SK-N-SH (cell line): ENCODE data around the gene FYN. TPM values are rescaled to one million over a fixed set of nuclear protein-coding genes. Genes with fewer than 3 reads are reported as not detected.
"Not testable (repeated sequence)": the region's sequence is repeated elsewhere in the genome, so short reads cannot be mapped to it uniquely, and the experiment has no call there.

Experiments
- CTCF ChIA-PET: fragments of 300-600, 350-600 bp; formaldehyde crosslinking; extraction: SDS; loops from one replicate; lab custom pipeline; 2021; lab: Yijun Ruan, JAX
- POLR2A ChIA-PET: fragments of 350-600 bp; sonication (Branson Sonifier 250); formaldehyde crosslinking; extraction: SDS; loops from one replicate; lab custom pipeline; 2020; ENCODE audit warnings: antibody characterized with exemption, inconsistent platforms; lab: Yijun Ruan, JAX
- DNase-seq: peaks from one replicate; pipeline ENCODE4 v3.0.0; 2012
- H2AFZ ChIP-seq: fragments of 200-600 bp; sonication (generic); 2 replicates; pipeline ENCODE4 v1.8.1; 2016; ENCODE audit warnings: antibody characterized with exemption, mild to moderate bottlenecking, low read depth
- H3F3A ChIP-seq: fragments of 200-600 bp; sonication (generic); replicated peaks from 2 replicates; pipeline ENCODE3; 2016; ENCODE audit warnings: antibody characterized with exemption, mild to moderate bottlenecking; ENCODE audit not compliant: insufficient read depth
- H3K27ac ChIP-seq, 2 experiments: fragments of 200-500 bp in 1 of 2; fragments of 200-600 bp in 1 of 2; sonication (Bioruptor generic) in 1 of 2; sonication (generic), shearing (Covaris generic) in 1 of 2; 2 replicates each; pipeline versions ENCODE4 v1.5.1 to v1.6.1; 2014 to 2016; ENCODE audit warnings: low read depth in 2 of 2, inconsistent platforms in 1 of 2, low read length in 1 of 2, mild to moderate bottlenecking in 1 of 2, mixed read lengths in 1 of 2
- H3K27me3 ChIP-seq: fragments of 200-600 bp; sonication (generic), shearing (Covaris generic); 2 replicates; pipeline ENCODE4 v1.6.1; 2016; ENCODE audit warnings: mixed run types; ENCODE audit not compliant: insufficient read depth
- H3K36me3 ChIP-seq, 2 experiments: fragments of 200-500 bp in 1 of 2; fragments of 200-600 bp in 1 of 2; sonication (Bioruptor generic) in 1 of 2; sonication (generic) in 1 of 2; replicated peaks in 1 of 2; 2 replicates each; pipeline versions ENCODE3 to v1.5.1; 2014 to 2016; ENCODE audit warnings: low read length in 1 of 2, mild to moderate bottlenecking in 1 of 2; ENCODE audit not compliant: insufficient read depth in 2 of 2, control insufficient read depth in 1 of 2
- H3K4me1 ChIP-seq, 2 experiments: fragments of 200-500 bp in 1 of 2; fragments of 200-600 bp in 1 of 2; sonication (Bioruptor generic) in 1 of 2; sonication (generic), shearing (Covaris generic) in 1 of 2; 2 replicates each; pipeline versions ENCODE4 v1.5.1 to v1.6.1; 2014 to 2016; ENCODE audit warnings: low read depth in 1 of 2, low read length in 1 of 2, mixed run types in 1 of 2; ENCODE audit not compliant: insufficient read depth in 2 of 2, control insufficient read depth in 1 of 2
- H3K4me2 ChIP-seq: fragments of 200-600 bp; sonication (generic), shearing (Covaris generic); 2 replicates; pipeline ENCODE4 v1.6.1; 2017; ENCODE audit warnings: mixed run types
- H3K4me3 ChIP-seq, 2 experiments: fragments of 200-500 bp in 1 of 2; fragments of 200-600 bp in 1 of 2; sonication (Bioruptor generic) in 1 of 2; sonication (generic), shearing (Covaris generic) in 1 of 2; 2 replicates each; pipeline versions ENCODE4 v1.5.1 to v1.8.1; 2014 to 2016; ENCODE audit warnings: low read depth in 2 of 2, inconsistent platforms in 1 of 2, low read length in 1 of 2, mild to moderate bottlenecking in 1 of 2, mixed read lengths in 1 of 2, moderate library complexity in 1 of 2
- H3K79me2 ChIP-seq: fragments of 200-600 bp; sonication (generic); 2 replicates; pipeline ENCODE4 v1.8.1; 2017; ENCODE audit warnings: mild to moderate bottlenecking; ENCODE audit not compliant: insufficient read depth
- H3K9ac ChIP-seq: fragments of 200-600 bp; sonication (generic); 2 replicates; pipeline ENCODE4 v1.6.1; 2017; ENCODE audit warnings: mixed run types
- H3K9me2 ChIP-seq: fragments of 200-600 bp; sonication (generic); 2 replicates; pipeline ENCODE4 v1.6.1; 2017; ENCODE audit warnings: mixed run types
- H3K9me3 ChIP-seq: fragments of 200-600 bp; sonication (generic); 2 replicates; pipeline ENCODE4 v1.6.1; 2017; ENCODE audit warnings: mixed run types, mild to moderate bottlenecking, moderate library complexity
- H4K20me1 ChIP-seq: fragments of 200-600 bp; sonication (generic); 2 replicates; pipeline ENCODE4 v1.6.1; 2017; ENCODE audit warnings: mild to moderate bottlenecking, mixed run types; ENCODE audit not compliant: insufficient read depth
- EZH2phosphoT487 ChIP-seq: fragments of 200-600 bp; sonication (generic); IDR thresholded peaks from 2 replicates; pipeline ENCODE4 v1.6.1; 2017; ENCODE audit warnings: low read depth, mixed run types, mild to moderate bottlenecking, antibody characterized with exemption, moderate library complexity, borderline replicate concordance
- NRF1 ChIP-seq: IDR thresholded peaks from 2 replicates; pipeline ENCODE4 v1.6.1; 2012; ENCODE audit warnings: low read depth, mild to moderate bottlenecking, low read length
- RAD21 ChIP-seq: IDR thresholded peaks from 2 replicates; pipeline ENCODE4 v1.6.1; 2012; ENCODE audit warnings: mild to moderate bottlenecking, low read length
- RCOR1 ChIP-seq: fragments of 150-350 bp; IDR thresholded peaks from 2 replicates; pipeline ENCODE4 v1.6.1; 2017; ENCODE audit warnings: antibody characterized with exemption, low read length
- SMC3 ChIP-seq: IDR thresholded peaks from 2 replicates; pipeline ENCODE4 v1.6.1; 2012; ENCODE audit warnings: low read depth, low read length, improper control_type of control experiment
- TCF12 ChIP-seq: IDR thresholded peaks from 2 replicates; pipeline ENCODE4 v1.4.0; 2012
- WGBS: methylation state at CpG from one replicate; pipeline ENCODE4 v1.1.6; 2017; ENCODE audit warnings: low lambda C conversion rate; 5-methylcytosine and 5-hydroxymethylcytosine counted together
- polyA plus RNA-seq, 3 experiments: library from polyadenylated mRNA; depleted of rRNA; stranded (reverse); fragments of >200 nt; gene quantifications; 2 replicates each; pipeline ENCODE4 v1.2.3, GENCODE V29; 2012
- TF ChIP-seq, protein P1 (sequence below): fragments of 200-600 bp; sonication (generic); IDR thresholded peaks from 2 replicates; pipeline ENCODE4 v1.6.1; 2017; ENCODE audit warnings: antibody characterized with exemption, mild to moderate bottlenecking, moderate library complexity

FYN gene
- polyA plus RNA-seq, 1 of the 3 experiments (the other 2 are of a cell fraction): 31.0 TPM

DNA sequence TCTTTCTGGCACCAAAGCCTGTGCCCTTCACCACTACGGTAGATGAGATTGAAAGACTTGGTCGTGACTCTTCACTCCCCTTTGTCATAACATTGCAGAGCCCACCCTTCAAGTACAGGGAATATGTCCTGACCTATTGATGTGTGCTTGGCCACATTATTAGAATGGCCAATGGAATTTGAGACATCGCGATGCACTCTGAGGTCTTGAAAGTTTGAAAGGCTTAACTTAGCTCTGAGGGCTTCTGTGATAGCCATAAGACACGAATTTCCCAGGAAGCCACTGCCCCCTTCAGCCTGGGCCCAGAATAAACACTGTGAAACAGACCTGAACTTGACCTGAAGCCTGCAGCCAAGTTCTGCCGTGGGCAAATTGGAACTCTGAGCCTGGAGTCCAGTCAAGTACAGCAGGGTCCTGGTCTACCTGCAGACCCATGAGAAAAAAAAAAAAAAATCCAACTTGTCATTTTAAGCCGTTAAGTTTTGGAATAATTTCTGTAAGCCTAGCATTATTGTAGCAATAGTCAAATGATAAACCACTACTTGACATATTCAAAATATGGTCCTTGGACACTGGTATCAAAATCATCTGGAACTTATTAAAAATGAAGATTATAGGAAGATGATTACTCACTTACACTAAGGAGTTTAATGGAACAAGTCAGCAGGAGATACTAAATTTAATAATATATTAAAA, 230.6 kb downstream of the FYN start:
- ChIA-PET POLR2A (no interaction called here), CTCF (interaction anchor here (0.6 to 2.0 kb wide), 14 partner anchors 11 to 402 kb away, joined by 3 to 7 read pairs (median 4); partner anchors contain the start of gene REV3L)
- TF ChIP-seq RCOR1 (peak; percentile 48; the same call in 1 of the 2 replicates), SMC3 (peak; percentile 84), NRF1 (no peak), RAD21 (peak; percentile 94), TCF12 (no peak)
- TF ChIP-seq, protein P1, sequence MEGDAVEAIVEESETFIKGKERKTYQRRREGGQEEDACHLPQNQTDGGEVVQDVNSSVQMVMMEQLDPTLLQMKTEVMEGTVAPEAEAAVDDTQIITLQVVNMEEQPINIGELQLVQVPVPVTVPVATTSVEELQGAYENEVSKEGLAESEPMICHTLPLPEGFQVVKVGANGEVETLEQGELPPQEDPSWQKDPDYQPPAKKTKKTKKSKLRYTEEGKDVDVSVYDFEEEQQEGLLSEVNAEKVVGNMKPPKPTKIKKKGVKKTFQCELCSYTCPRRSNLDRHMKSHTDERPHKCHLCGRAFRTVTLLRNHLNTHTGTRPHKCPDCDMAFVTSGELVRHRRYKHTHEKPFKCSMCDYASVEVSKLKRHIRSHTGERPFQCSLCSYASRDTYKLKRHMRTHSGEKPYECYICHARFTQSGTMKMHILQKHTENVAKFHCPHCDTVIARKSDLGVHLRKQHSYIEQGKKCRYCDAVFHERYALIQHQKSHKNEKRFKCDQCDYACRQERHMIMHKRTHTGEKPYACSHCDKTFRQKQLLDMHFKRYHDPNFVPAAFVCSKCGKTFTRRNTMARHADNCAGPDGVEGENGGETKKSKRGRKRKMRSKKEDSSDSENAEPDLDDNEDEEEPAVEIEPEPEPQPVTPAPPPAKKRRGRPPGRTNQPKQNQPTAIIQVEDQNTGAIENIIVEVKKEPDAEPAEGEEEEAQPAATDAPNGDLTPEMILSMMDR: peak; percentile 78
- no peaks in the 10 kb centered on the region for H3F3A ChIP-seq
- H3K4me1 ChIP-seq: peaks cover 0 to 5% of the 10 kb centered on the region in 2 experiments; a peak in 1 of 4 replicates
- no peaks in the 10 kb centered on the region for H3K27me3 ChIP-seq
- H3K36me3 ChIP-seq: no peaks in the 10 kb centered on the region
- H3K4me3 ChIP-seq: no peak overlapping the region
- no peaks in the 10 kb centered on the region for H3K9me2 ChIP-seq
- H3K79me2 ChIP-seq: no peaks in the 10 kb centered on the region
- H2AFZ ChIP-seq: no peak overlapping the region
- no peak overlapping the region for H3K4me2 ChIP-seq
- peak; percentile 66 for DNase-seq
- WGBS: 57% methylated on average over 7 of the region's 7 CpGs
- H3K9me3 ChIP-seq: no peaks in the 10 kb centered on the region
- no peaks in the 10 kb centered on the region for H4K20me1 ChIP-seq
- H3K27ac ChIP-seq: no peak overlapping the region
- no peak overlapping the region for H3K9ac ChIP-seq

DNA sequence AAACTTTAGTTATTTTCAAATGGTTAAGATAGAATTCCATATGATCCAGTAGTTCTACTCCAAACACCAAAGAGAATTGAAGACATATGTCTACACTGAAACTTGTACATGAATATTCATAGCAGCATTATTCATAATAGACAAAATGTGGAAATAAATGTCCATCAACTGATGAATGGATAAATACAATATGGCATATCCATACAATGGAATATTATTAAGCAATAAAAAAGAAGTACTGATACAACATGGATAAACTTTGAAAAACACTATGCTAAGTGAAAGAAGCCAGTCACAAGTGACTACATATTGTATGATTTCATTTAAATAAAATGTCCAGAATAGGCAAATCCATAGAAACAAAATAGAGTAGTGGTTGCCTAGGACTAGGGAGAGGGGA, 234.0 kb downstream of the FYN start:
- H2AFZ ChIP-seq: no peak overlapping the region
- ChIA-PET POLR2A (no interaction called here), CTCF (interaction anchor here (1.2 kb wide), 1 partner anchor 89 kb away, joined by 3 read pairs; no protein-coding TSS in a partner anchor)
- H3K4me1 ChIP-seq: peaks cover 0 to 5% of the 10 kb centered on the region in 2 experiments; a peak in 1 of 4 replicates
- no peak overlapping the region for H3K4me2 ChIP-seq
- no peaks in the 10 kb centered on the region for H3F3A ChIP-seq
- H3K9me3 ChIP-seq: no peaks in the 10 kb centered on the region
- H3K4me3 ChIP-seq: no peak overlapping the region
- no peaks in the 10 kb centered on the region for H3K79me2 ChIP-seq
- H4K20me1 ChIP-seq: no peaks in the 10 kb centered on the region
- no peak overlapping the region for H3K9ac ChIP-seq
- no peaks in the 10 kb centered on the region for H3K36me3 ChIP-seq
- no peaks in the 10 kb centered on the region for H3K9me2 ChIP-seq
- no peaks in the 10 kb centered on the region for H3K27me3 ChIP-seq
- no peak for DNase-seq
- no peak for TF ChIP-seq EZH2phosphoT487
- no peak overlapping the region for H3K27ac ChIP-seq

DNA sequence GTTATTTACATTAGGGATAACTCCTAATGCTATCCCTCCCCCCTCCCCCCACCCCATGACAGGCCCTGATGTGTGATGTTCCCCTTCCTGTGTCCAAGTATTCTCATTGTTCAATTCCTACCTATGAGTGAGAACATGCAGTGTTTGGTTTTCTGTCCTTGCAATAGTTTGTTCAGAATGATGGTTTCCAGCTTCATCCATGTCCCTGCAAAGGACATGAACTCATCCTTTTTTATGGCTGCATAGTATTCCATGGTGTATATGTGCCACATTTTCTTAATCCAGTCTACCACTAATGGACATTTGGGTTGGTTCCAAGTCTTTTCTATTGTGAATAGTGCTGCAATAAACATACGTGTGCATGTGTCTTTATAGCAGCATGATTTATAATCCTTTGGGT, 238.3 kb downstream of the FYN start:
- DNase-seq, H3K27me3 ChIP-seq, H3K27ac ChIP-seq, CTCF ChIA-PET, POLR2A ChIA-PET, H3K9me2 ChIP-seq, H4K20me1 ChIP-seq, H3K4me1 ChIP-seq, H3K9me3 ChIP-seq, H3K4me3 ChIP-seq, H3K9ac ChIP-seq, H2AFZ ChIP-seq, H3F3A ChIP-seq, H3K36me3 ChIP-seq, H3K79me2 ChIP-seq, H3K4me2 ChIP-seq: not testable (repeated sequence)
- WGBS: 63% methylated on average over 1 of the region's 1 CpG
